MCF 10A (cell line): Measurements from ENCODE around the gene VEZF1. TPM values are rescaled to one million over a fixed set of nuclear protein-coding genes. Genes with fewer than 3 reads are reported as not detected.

Experiments used
- BruUV-seq: library from RNA; stranded (reverse); fragments of 400-500 nt; replicated peaks from 2 replicates; lab custom pipeline; 2021; lab: Mats Ljungman, UMichigan
- CTCF ChIA-PET: fragments of 300-600 bp; sonication (Branson Sonifier 250); formaldehyde crosslinking; extraction: SDS; loops from one replicate; lab custom pipeline; 2021; ENCODE audit warnings: antibody characterized with exemption, inconsistent platforms; lab: Yijun Ruan, JAX
- POLR2A ChIA-PET: fragments of 300-600, 350-650 bp; sonication (Branson Sonifier 250); formaldehyde crosslinking; extraction: SDS; loops from one replicate; lab custom pipeline; 2020; ENCODE audit warnings: antibody characterized with exemption, inconsistent platforms; lab: Yijun Ruan, JAX
- DNase-seq: peaks from one replicate; pipeline ENCODE4 v3.0.0-alpha.2; 2018; ENCODE audit not compliant: unreplicated experiment
- H3K27ac Mint-ChIP-seq: one replicate; pipeline ENCODE4 v1.8.0; 2022; ENCODE audit warnings: mild to moderate bottlenecking, low read depth, mixed read lengths; ENCODE audit not compliant: unreplicated experiment
- H3K27me3 Mint-ChIP-seq: one replicate; pipeline ENCODE4 v1.8.0; 2022; ENCODE audit warnings: mixed read lengths; ENCODE audit not compliant: insufficient read depth, unreplicated experiment
- H3K36me3 Mint-ChIP-seq: one replicate; pipeline ENCODE4 v1.8.0; 2022; ENCODE audit warnings: mild to moderate bottlenecking, moderate library complexity, mixed read lengths; ENCODE audit not compliant: insufficient read depth, unreplicated experiment
- H3K4me1 Mint-ChIP-seq: one replicate; pipeline ENCODE4 v1.8.0; 2022; ENCODE audit warnings: mixed read lengths; ENCODE audit not compliant: insufficient read depth, unreplicated experiment
- H3K4me3 Mint-ChIP-seq: one replicate; pipeline ENCODE4 v1.8.0; 2022; ENCODE audit warnings: mild to moderate bottlenecking, moderate library complexity, mixed read lengths; ENCODE audit not compliant: unreplicated experiment
- H3K9me3 Mint-ChIP-seq: one replicate; pipeline ENCODE4 v1.8.0; 2022; ENCODE audit warnings: mixed read lengths; ENCODE audit not compliant: unreplicated experiment
- intact Hi-C: fragments of 100-400 bp; cut with micrococcal nuclease; formaldehyde crosslinking; loops from 2 replicates; pipeline ENCODE4 v1.14.1; 2022
- total RNA-seq: library from RNA; stranded (reverse); gene quantifications from 2 replicates; pipeline ENCODE4 v1.2.3, GENCODE V29; 2022
- TF ChIP-seq, protein P1 (sequence below): fragments of 200-600 bp; IDR thresholded peaks from one replicate; pipeline ENCODE4 v1.8.0; 2022; ENCODE audit warnings: antibody characterized with exemption, mild to moderate bottlenecking; ENCODE audit not compliant: unreplicated experiment

Gene VEZF1
- total RNA-seq, 1 experiment from 2014 or later, result 66.8 TPM

DNA sequence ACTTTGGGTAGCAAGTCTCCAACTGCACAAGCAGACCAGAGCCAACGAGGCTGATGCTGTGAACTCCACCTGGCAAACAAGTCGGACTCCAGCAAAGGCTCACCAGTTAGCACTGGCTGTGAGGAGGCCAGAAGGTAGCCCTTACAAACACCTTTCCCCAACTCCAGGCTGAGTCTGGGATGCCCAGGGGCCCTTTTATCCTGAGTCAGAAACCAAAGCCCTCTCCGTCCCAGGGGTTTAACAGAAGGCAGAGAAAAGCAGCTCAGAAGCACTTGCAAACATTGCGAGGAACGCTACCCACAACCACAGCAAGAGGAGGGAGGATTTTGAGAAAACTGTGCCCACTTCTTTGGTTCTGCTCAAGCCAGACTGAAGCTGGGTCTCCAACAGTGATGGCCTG lies 57.8 kb downstream of the VEZF1 start:
- POLR2A ChIA-PET, result no interaction called here
- no peaks in the 10 kb centered on the region for H3K27me3 Mint-ChIP-seq
- CTCF ChIA-PET, result interaction anchor here (0.6 kb wide), 1 partner anchor 56 kb away, joined by 3 read pairs; no protein-coding TSS in a partner anchor

DNA sequence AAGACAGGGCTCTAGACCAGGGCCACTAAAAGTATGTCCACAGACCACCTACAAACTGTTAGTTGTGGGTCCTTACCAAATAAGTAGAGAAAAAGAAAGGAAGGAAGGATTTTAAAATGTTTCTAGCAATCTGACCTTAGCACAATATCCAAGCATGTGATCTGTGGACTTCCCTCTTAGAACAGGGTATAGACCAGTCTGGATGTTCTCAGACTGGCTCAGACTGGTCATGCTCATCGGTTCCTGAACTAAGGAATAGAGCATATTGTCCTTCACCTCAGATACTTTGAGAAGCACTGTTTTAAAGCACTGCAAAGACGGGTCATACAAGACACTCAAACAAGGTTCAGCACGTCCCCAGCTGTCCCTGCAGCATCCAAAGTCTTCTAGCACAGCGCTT lies 58.7 kb downstream of the VEZF1 start:
- Mint-ChIP-seq H3K4me1 (peaks cover 20% of the 10 kb centered on the region), H3K27me3 (no peaks in the 10 kb centered on the region), H3K4me3 (no peak overlapping the region), H3K9me3 (no peaks in the 10 kb centered on the region), H3K27ac (no peak overlapping the region), H3K36me3 (peaks cover 12% of the 10 kb centered on the region)
- DNase-seq, result no peak
- TF ChIP-seq, protein P1, sequence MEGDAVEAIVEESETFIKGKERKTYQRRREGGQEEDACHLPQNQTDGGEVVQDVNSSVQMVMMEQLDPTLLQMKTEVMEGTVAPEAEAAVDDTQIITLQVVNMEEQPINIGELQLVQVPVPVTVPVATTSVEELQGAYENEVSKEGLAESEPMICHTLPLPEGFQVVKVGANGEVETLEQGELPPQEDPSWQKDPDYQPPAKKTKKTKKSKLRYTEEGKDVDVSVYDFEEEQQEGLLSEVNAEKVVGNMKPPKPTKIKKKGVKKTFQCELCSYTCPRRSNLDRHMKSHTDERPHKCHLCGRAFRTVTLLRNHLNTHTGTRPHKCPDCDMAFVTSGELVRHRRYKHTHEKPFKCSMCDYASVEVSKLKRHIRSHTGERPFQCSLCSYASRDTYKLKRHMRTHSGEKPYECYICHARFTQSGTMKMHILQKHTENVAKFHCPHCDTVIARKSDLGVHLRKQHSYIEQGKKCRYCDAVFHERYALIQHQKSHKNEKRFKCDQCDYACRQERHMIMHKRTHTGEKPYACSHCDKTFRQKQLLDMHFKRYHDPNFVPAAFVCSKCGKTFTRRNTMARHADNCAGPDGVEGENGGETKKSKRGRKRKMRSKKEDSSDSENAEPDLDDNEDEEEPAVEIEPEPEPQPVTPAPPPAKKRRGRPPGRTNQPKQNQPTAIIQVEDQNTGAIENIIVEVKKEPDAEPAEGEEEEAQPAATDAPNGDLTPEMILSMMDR, result no peak
- CTCF ChIA-PET, result no interaction called here
- intact Hi-C loops, result no loop called here
- BruUV-seq, result no TSS peak
- POLR2A ChIA-PET, result no interaction called here

More for the DNA sequence above, 57.8 kb downstream of the VEZF1 start:
- no peak overlapping the region for H3K4me3 Mint-ChIP-seq
- BruUV-seq, result no TSS peak
- peaks cover 10% of the 10 kb centered on the region for H3K36me3 Mint-ChIP-seq
- DNase-seq, result no peak
- no peak overlapping the region for H3K27ac Mint-ChIP-seq
- H3K4me1 Mint-ChIP-seq, result peaks cover 20% of the 10 kb centered on the region
- intact Hi-C loops, result no loop called here
- TF ChIP-seq, protein P1, result no peak
- no peaks in the 10 kb centered on the region for H3K9me3 Mint-ChIP-seq

DNA sequence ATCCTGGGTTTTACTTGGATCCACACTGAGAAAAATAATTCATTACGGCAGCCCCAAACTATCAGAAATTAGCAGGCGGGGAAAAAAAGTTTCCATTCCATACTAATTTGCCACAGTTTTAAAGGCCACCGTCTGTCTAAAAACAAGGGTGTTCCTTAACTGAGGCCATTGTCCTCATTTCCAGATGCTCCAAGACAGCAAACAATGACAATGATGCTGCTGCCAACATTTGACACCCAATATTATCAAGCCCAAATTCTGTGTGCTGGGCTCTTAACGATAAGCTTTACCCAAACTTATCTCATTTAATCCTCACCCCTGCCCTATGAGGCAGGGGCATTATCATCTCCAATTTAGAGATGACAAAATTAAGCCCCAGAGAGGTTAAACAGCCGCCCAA lies 59.1 kb downstream of the VEZF1 start:
- Mint-ChIP-seq H3K9me3 (no peaks in the 10 kb centered on the region), H3K4me3 (no peak overlapping the region), H3K27me3 (no peaks in the 10 kb centered on the region), H3K4me1 (peaks cover 20% of the 10 kb centered on the region), H3K27ac (no peak overlapping the region), H3K36me3 (peaks cover 16% of the 10 kb centered on the region)
- BruUV-seq, result no TSS peak
- CTCF ChIA-PET, result no interaction called here
- TF ChIP-seq, protein P1, result no peak
- intact Hi-C loops, result no loop called here
- POLR2A ChIA-PET, result interaction anchor here (1.4 to 1.6 kb wide), 2 partner anchors 54 to 79 kb away, joined by 3 read pairs; no protein-coding TSS in a partner anchor
- DNase-seq, result no peak

DNA sequence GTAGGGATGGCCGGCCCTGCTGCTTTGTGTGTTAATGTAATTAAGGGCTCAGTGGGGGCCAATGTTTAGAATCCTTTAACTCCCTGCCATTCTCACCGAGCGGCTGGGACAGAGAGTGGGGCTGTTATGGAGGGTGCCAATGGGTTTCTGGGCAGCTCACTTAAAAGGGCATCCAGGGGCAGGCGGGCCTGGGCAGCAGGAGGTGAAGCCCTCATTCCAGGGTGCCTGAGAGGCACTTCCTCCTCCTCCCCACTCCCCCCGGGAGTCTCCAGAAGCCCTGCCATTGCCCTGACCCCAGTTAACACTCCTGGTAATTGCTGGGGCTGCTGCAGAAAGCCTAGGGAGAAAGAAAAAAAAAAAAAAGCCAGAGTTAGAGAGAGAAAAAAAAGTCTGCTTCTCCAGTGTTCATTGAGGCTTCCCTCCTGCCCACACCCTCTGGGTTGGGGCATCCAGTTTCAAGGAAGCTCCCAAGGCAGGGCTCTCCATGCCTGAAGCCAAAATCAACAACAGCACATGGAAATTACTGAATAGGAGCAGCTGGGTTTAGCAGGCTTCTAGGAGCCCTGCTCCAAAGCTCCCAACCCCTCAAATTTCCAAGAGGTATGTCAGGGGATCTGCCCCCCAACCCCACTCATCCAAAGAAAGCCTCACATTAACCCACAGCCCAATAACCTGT lies 60.9 kb downstream of the VEZF1 start:
- no peaks in the 10 kb centered on the region for H3K9me3 Mint-ChIP-seq
- ChIA-PET CTCF (interaction anchor here (0.7 to 1.5 kb wide), 5 partner anchors 19 to 929 kb away, joined by 3 to 7 read pairs (median 4); no protein-coding TSS in a partner anchor), POLR2A (interaction anchor here (0.7 to 1.6 kb wide), 7 partner anchors 9 to 80 kb away, joined by 3 to 4 read pairs (median 3); no protein-coding TSS in a partner anchor)
- peak; percentile 77 for DNase-seq
- intact Hi-C loops, result no loop called here
- BruUV-seq, result no TSS peak
- TF ChIP-seq, protein P1, result no peak
- no peak overlapping the region for H3K4me3 Mint-ChIP-seq
- H3K27me3 Mint-ChIP-seq, result no peaks in the 10 kb centered on the region
- H3K36me3 Mint-ChIP-seq, result peaks cover 17% of the 10 kb centered on the region
- peak overlapping the region; percentile 35 for H3K27ac Mint-ChIP-seq
- H3K4me1 Mint-ChIP-seq, result peaks cover 20% of the 10 kb centered on the region
